ENCODE data around the gene USP1. TPM values are rescaled to one million over a fixed set of nuclear protein-coding genes. Genes with fewer than 3 reads are reported as not detected.

USP1 gene
- total RNA-seq, 1 donor from 2014 or later: 44.2 TPM

GRCh38 chr1:62500210-62500609 is 63.4 kb downstream of the USP1 start:
- Mint-ChIP-seq H3K27ac (no peak overlapping the region), H3K4me1 (ENCODE audit: unreplicated experiment) (no peaks in the 10 kb centered on the region), H3K36me3 (peaks cover 13% of the 10 kb centered on the region), H3K9me3 (no peaks in the 10 kb centered on the region), H3K4me3 (no peak overlapping the region), H3K27me3 (no peaks in the 10 kb centered on the region)
- TF ChIP-seq CTCF (conservative IDR thresholded peaks at IDR 0.05): no peak
- DNase-seq (ENCODE audit: extremely low spot score, unreplicated experiment): no peak

Other genes starting within 250 kb of the USP1 start
- 2.9 and 6.2 TPM in 2 replicates for gene L1TD1, start 242.2 kb upstream of the USP1 start, total RNA-seq (ENCODE audit: low replicate concordance)
- 5.9 and 11.3 TPM in 2 replicates for gene KANK4, start 117.6 kb upstream of the USP1 start, total RNA-seq (ENCODE audit: low replicate concordance)
- 2.2 and 2.6 TPM in 2 replicates for gene ANGPTL3, start 160.5 kb downstream of the USP1 start, total RNA-seq (ENCODE audit: low replicate concordance)

Measured in type B pancreatic cell (in vitro differentiated cells).